Brain microvascular endothelial cell (primary cell): ENCODE data around the gene IGFBPL1.

ENCODE experiments used
- DNase-seq: peaks from one replicate; pipeline ENCODE4 v3.0.0-alpha.2; 2020
- H3K27ac ChIP-seq: fragments of 250-450 bp; sonication (Bioruptor Pico); 2 replicates; pipeline ENCODE4 v1.5.1; 2020; ENCODE audit warnings: mild to moderate bottlenecking, moderate library complexity
- H3K27me3 ChIP-seq: fragments of 250-450 bp; sonication (Bioruptor Pico); replicated peaks from 2 replicates; pipeline ENCODE4 v1.5.1; 2020; ENCODE audit warnings: mild to moderate bottlenecking
- H3K36me3 ChIP-seq: fragments of 250-450 bp; sonication (Bioruptor Pico); replicated peaks from 2 replicates; pipeline ENCODE4 v1.5.1; 2020; ENCODE audit warnings: mild to moderate bottlenecking
- H3K4me3 ChIP-seq: 2 replicates; pipeline ENCODE4 v1.5.1; 2011; ENCODE audit warnings: low read depth, mild to moderate bottlenecking, control low read depth, low read length, moderate library complexity
- CTCF ChIP-seq: IDR thresholded peaks from 2 replicates; pipeline ENCODE4 v1.5.1; 2011; ENCODE audit warnings: low read depth, mild to moderate bottlenecking, moderate library complexity, low read length, control low read depth, inconsistent platforms; ENCODE audit errors: missing control alignments
- in situ Hi-C: cut with HindIII; loops from 2 replicates; pipeline ENCODE4 v1.10.0; 2017; ENCODE audit warnings: low sequenced_read_pairs, low pct_ligation_motif_present

The IGFBPL1 gene

DNA sequence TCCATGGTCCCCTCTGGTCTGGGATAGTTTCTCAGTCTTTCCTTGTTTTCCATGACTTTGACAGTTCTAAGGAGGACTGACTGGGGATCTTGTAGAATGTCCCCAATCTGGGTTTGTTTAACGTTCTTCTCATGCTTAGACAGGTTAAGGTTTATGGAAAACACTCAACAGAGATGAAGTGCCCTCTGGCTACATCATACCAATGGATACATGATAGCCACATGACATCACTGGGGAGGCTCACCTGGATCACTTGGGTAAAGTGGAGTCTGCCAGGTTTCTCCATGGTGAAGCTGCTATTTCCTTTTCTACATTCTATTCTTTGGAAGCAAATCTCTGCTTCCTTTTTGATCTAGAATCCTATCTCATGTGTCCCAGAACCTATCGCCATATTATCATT, 55.5 kb downstream of the IGFBPL1 start:
- in situ Hi-C loops, result no loop called here
- Histone ChIP-seq H3K4me3 (no peak overlapping the region), H3K36me3 (no peaks in the 10 kb centered on the region), H3K27me3 (peaks cover 7% of the 10 kb centered on the region), H3K27ac (no peak overlapping the region)
- TF ChIP-seq CTCF, result no peak
- DNase-seq, result no peak

DNA sequence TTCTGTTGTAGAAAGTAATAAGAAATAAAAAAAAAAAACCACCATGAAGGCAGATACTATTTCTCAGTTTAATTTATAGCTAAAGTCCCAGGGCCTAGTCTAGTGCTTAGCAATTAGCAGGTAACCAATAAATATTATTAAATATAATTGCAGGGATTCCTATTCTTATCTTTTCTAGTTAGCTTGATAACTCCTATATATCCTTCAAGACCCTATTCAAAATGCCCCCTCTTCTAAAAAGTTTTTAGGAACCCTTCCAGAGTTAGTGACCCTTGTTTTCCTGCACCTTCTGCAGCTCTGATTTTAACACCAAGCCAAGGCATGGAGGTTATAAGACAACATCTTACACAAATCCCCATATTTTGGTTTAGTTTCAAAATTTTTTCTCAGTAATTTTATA, 56.4 kb downstream of the IGFBPL1 start:
- H3K27ac ChIP-seq, result no peak overlapping the region
- H3K36me3 ChIP-seq, result no peaks in the 10 kb centered on the region
- peaks cover 4% of the 10 kb centered on the region for H3K27me3 ChIP-seq
- no peak for TF ChIP-seq CTCF
- H3K4me3 ChIP-seq, result no peak overlapping the region
- DNase-seq, result no peak
- in situ Hi-C loops, result no loop called here

DNA sequence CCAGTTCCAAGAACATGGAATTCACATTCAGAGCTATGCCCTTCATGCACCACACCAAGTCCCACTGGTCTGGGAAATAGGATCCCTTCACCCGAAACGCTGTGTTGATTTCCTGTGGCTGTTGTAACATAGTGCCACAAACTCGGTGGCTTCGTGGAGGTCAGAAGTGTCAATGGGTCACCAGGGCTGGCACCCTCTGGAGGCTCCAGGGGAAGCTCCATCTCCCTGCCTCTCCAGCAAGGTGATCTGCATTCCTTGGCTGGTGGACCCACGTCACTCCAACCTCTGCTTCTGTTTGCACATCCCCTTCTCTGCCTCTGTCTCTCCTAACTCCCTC, 60.7 kb downstream of the IGFBPL1 start:
- H3K36me3 ChIP-seq, result no peaks in the 10 kb centered on the region
- H3K4me3 ChIP-seq, result no peak overlapping the region
- no peak for DNase-seq
- H3K27ac ChIP-seq, result no peak overlapping the region
- no peak for TF ChIP-seq CTCF
- H3K27me3 ChIP-seq, result no peaks in the 10 kb centered on the region
- in situ Hi-C loops, result no loop called here

DNA sequence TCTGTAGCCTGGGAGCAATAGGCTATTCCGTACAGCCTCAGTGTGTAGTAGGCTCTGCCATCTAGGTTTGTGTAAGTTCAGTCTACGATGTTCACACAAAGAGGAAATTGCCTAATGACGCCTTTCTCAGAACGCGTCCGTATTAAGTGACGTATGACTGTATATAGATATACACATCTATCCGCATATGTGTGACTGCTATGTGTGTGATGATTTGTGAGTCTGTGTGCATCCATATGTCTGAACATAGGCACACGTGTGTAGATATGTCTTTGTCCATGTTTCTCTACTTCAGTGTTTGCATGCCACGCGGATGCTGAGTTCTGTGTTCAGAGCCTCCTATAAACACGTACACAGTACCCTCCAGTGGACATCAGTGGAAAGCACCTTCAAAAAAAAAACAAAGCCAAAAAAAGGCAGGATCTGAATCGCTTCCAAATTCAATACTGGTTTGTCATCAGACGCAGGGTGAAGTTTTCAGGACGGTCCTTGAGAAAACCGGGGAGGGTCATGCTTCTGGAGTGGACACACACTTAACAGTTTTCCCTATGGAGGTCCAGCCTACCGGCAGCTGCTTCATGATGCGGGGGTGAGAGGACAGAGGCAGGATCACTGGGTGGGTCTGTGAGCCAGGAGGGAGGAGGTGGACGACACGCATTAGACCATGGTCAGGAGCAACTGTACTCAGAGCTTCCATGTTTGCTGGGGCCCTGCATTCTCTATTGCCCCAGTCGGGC, 61.2 kb downstream of the IGFBPL1 start:
- no peaks in the 10 kb centered on the region for H3K27me3 ChIP-seq
- peak overlapping the region; percentile 16 for H3K4me3 ChIP-seq
- in situ Hi-C loops, result no loop called here
- H3K27ac ChIP-seq, result no peak overlapping the region
- peak; percentile 74 for TF ChIP-seq CTCF
- DNase-seq, result peak; percentile 63
- no peaks in the 10 kb centered on the region for H3K36me3 ChIP-seq

- DNase-seq, result peak; percentile 21
- Histone ChIP-seq H3K4me3 (no peak overlapping the region), H3K36me3 (no peaks in the 10 kb centered on the region), H3K27me3 (no peaks in the 10 kb centered on the region), H3K27ac (no peak overlapping the region)
- in situ Hi-C loops, result no loop called here
- TF ChIP-seq CTCF, result no peak
Observed at GRCh38 chr9:38361473-38361850, 62.8 kb downstream of the IGFBPL1 start.
